Upper lobe of left lung (tissue), 4 donors: ENCODE results near the gene AGXT.

Experiments used
- EP300 ChIP-seq, 4 donors: sonication (generic); formaldehyde crosslinking; IDR thresholded peaks; one replicate each; pipeline ENCODE4 v1.5.1; 2017; ENCODE audit warnings: antibody characterized with exemption in 4 of 4, control low read depth in 2 of 4
- POLR2A ChIP-seq, 4 donors: fragments of 450-650 bp; IDR thresholded peaks; one replicate each; pipeline ENCODE4 v1.5.1; 2016 to 2017; ENCODE audit warnings: antibody characterized with exemption in 4 of 4, mild to moderate bottlenecking in 2 of 4
- POLR2AphosphoS5 ChIP-seq, 2 donors: sonication (generic); formaldehyde crosslinking; IDR thresholded peaks; one replicate each; pipeline ENCODE4 v1.5.1; 2017; ENCODE audit warnings: antibody characterized with exemption in 2 of 2
- TF ChIP-seq, protein P1 (sequence below), 6 experiments: fragments of 450-650 bp in 4 of 6; fragments of 200-600 bp in 2 of 6; sonication (generic) in 2 of 6; IDR thresholded peaks; one replicate each; pipeline ENCODE4 v1.5.1; 2016 to 2019; ENCODE audit warnings: antibody characterized with exemption in 6 of 6

GRCh38 chr2:240920783-240921231, 52.2 kb downstream of the AGXT start:
- TF ChIP-seq POLR2A (IDR thresholded peaks at IDR 0.05) (no peak), POLR2AphosphoS5 (IDR thresholded peaks at IDR 0.05) (no peak), EP300 (IDR thresholded peaks at IDR 0.05) (no peak)
- TF ChIP-seq, protein P1, sequence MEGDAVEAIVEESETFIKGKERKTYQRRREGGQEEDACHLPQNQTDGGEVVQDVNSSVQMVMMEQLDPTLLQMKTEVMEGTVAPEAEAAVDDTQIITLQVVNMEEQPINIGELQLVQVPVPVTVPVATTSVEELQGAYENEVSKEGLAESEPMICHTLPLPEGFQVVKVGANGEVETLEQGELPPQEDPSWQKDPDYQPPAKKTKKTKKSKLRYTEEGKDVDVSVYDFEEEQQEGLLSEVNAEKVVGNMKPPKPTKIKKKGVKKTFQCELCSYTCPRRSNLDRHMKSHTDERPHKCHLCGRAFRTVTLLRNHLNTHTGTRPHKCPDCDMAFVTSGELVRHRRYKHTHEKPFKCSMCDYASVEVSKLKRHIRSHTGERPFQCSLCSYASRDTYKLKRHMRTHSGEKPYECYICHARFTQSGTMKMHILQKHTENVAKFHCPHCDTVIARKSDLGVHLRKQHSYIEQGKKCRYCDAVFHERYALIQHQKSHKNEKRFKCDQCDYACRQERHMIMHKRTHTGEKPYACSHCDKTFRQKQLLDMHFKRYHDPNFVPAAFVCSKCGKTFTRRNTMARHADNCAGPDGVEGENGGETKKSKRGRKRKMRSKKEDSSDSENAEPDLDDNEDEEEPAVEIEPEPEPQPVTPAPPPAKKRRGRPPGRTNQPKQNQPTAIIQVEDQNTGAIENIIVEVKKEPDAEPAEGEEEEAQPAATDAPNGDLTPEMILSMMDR (IDR thresholded peaks at IDR 0.05): no peak
